ENCODE results near the gene OR2M3. TPM values are rescaled to one million over a fixed set of nuclear protein-coding genes. Genes with fewer than 3 reads are reported as not detected.

Gene OR2M3
- total and polyA plus RNA-seq, 2 of the 8 experiments (the other 6 are each of a cell fraction or from before 2014, with no cell fraction given), result not detected

DNA sequence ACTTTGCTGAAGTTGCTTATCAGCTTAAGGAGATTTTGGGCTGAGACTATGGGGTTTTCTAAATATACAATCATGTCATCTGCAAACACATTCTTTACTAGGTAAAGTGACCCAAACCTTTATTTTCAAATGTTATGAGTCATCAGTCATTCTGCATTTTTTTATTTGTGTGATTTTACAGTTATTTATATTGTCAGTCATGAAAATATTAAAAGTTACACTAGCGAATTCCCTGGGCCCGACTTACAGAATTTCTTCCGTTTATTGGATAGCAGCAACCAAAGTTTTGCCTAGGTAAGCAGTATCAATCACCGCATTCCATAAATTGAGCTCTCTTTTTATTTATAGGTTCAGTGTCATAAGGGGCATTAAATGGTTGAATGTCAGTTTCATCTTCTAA, 38.3 kb upstream of the OR2M3 start:
- ChIA-PET CTCF (ENCODE audit: partially characterized antibody) (interaction anchor here (0.5 kb wide), 1 partner anchor 20 kb away, joined by 3 read pairs; no protein-coding TSS in a partner anchor), POLR2A (ENCODE audit: partially characterized antibody) (no interaction called here)
- no peak overlapping the region for H2AFZ ChIP-seq (ENCODE audit: low read length)
- H2AK5ac ChIP-seq (ENCODE audit: low read depth, low read length), result no peak overlapping the region
- H3K23me2 ChIP-seq (ENCODE audit: low read depth, low read length), result no peaks in the 10 kb centered on the region
- H2BK20ac ChIP-seq (ENCODE audit: low read length), result no peak overlapping the region
- no peaks in the 10 kb centered on the region for H3K79me1 ChIP-seq (ENCODE audit: low read depth, low read length)
- H3K14ac ChIP-seq (ENCODE audit: insufficient read length), result no peak overlapping the region
- no peak overlapping the region for H3K23ac ChIP-seq (ENCODE audit: insufficient read length)
- no peaks in the 10 kb centered on the region for H3K4me1 ChIP-seq (replicated peaks in 1 of 4; ENCODE audit: control insufficient read depth in 3 of 4, insufficient read depth in 4 of 4, low read length in 3 of 4)
- H3K4me2 ChIP-seq (ENCODE audit: insufficient read depth in 1 of 2, low read depth in 2 of 2, low read length in 2 of 2), result no peak overlapping the region
- H2BK5ac ChIP-seq (ENCODE audit: low read depth, low read length), result no peak overlapping the region
- H3K27ac ChIP-seq (ENCODE audit: low read depth, low read length), result no peak overlapping the region
- no peak overlapping the region for H2BK12ac ChIP-seq (ENCODE audit: low read depth, low read length)
- H2BK15ac ChIP-seq (ENCODE audit: low read length), result no peak overlapping the region
- no peak overlapping the region for H3K9ac ChIP-seq (replicated peaks in 1 of 4; ENCODE audit: extremely low read depth in 1 of 4, low read depth in 3 of 4, low read length in 3 of 4)
- no peak overlapping the region for H4K91ac ChIP-seq (replicated peaks; ENCODE audit: insufficient read length, low read length)
- 71% methylated on average over 4 of the region's 4 CpGs; no CpG with 5 or more reads in 1 of the 2 experiments for WGBS, 2 experiments (ENCODE audit: extremely low coverage in 1 of 2, insufficient coverage in 1 of 2, insufficient read length in 1 of 2, insufficient replicate concordance in 2 of 2, low coverage in 1 of 2, low lambda C conversion rate in 2 of 2, missing lambda C conversion rate in 1 of 2)
- H4K20me1 ChIP-seq (replicated peaks in 1 of 2; ENCODE audit: control insufficient read depth in 1 of 2, insufficient read depth in 2 of 2, low read length in 2 of 2), result no peaks in the 10 kb centered on the region
- peaks cover 41 to 42% of the 10 kb centered on the region in 2 experiments for H3K9me3 ChIP-seq (ENCODE audit: insufficient read depth in 2 of 2, low read depth in 1 of 2, low read length in 1 of 2)
- H2BK120ac ChIP-seq (replicated peaks; ENCODE audit: low read depth, low read length), result no peak overlapping the region
- no peak overlapping the region for H3K56ac ChIP-seq (replicated peaks; ENCODE audit: insufficient read length, low read depth, low read length)
- H4K8ac ChIP-seq (ENCODE audit: extremely low read depth, insufficient read depth, low read length), result no peak overlapping the region
- no peak overlapping the region for H3K4ac ChIP-seq (replicated peaks; ENCODE audit: insufficient read length, low read depth, low read length)
- DNase-seq (ENCODE audit: low read depth in 1 of 2, low spot score in 2 of 2) (no peak), FAIRE-seq (no peak)
- H3K27me3 ChIP-seq (replicated peaks in 1 of 4; ENCODE audit: control insufficient read depth in 3 of 4, extremely low read depth in 1 of 4, insufficient read depth in 3 of 4, low read length in 3 of 4), result no peaks in the 10 kb centered on the region
- no peak overlapping the region for H4K5ac ChIP-seq (ENCODE audit: insufficient read length, low read depth, low read length)
- no peaks in the 10 kb centered on the region for H3K36me3 ChIP-seq (ENCODE audit: control insufficient read depth in 2 of 4, insufficient read depth in 4 of 4, low read length in 3 of 4)
- TF ChIP-seq KDM5A (IDR thresholded peaks at IDR 0.05; ENCODE audit: low read length) (no peak), RAD21 (IDR thresholded peaks at IDR 0.05 in 1 of 2, conservative IDR thresholded peaks at IDR 0.05 in 1 of 2; ENCODE audit: low read depth in 2 of 2, low read length in 2 of 2) (no peak), SRF (IDR thresholded peaks at IDR 0.05; ENCODE audit: low read depth, low read length) (no peak), NRF1 (IDR thresholded peaks at IDR 0.05; ENCODE audit: low read depth, low read length) (no peak), SIX5 (IDR thresholded peaks at IDR 0.05; ENCODE audit: low read depth, low read length) (no peak), PHF8 (conservative IDR thresholded peaks at IDR 0.05; ENCODE audit: low read depth, low read length) (no peak), SP4 (IDR thresholded peaks at IDR 0.05; ENCODE audit: low read length) (no peak), RNF2 (IDR thresholded peaks at IDR 0.05; ENCODE audit: borderline replicate concordance, low read depth, low read length, missing control alignments, poor library complexity, severe bottlenecking) (no peak)
- TF ChIP-seq, protein P1, sequence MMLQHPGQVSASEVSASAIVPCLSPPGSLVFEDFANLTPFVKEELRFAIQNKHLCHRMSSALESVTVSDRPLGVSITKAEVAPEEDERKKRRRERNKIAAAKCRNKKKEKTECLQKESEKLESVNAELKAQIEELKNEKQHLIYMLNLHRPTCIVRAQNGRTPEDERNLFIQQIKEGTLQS (IDR thresholded peaks at IDR 0.05; ENCODE audit: insufficient read depth, low read depth, low read length), result no peak
- no peak overlapping the region for H3K18ac ChIP-seq (ENCODE audit: extremely low read depth, low read length)
- H3K4me3 ChIP-seq (ENCODE audit: extremely low read depth in 1 of 4, insufficient read depth in 2 of 4, low read depth in 3 of 4, low read length in 4 of 4), result no peak overlapping the region
- no peaks in the 10 kb centered on the region for H3K79me2 ChIP-seq (ENCODE audit: control insufficient read depth in 1 of 2, insufficient read depth in 2 of 2, low read length in 2 of 2)
